HG03521 (cell line): ENCODE measurements around the gene THBS3.
"Not testable (repeated sequence)": the region's sequence is repeated elsewhere in the genome, so short reads cannot be mapped to it uniquely, and the experiment has no call there.

Source experiments
- ATAC-seq: cut with Tn5 transposase; IDR thresholded peaks from one replicate; pipeline ENCODE4 v1.9.1; 2021; ENCODE audit warnings: mild to moderate bottlenecking, moderate library complexity; ENCODE audit not compliant: unreplicated experiment

The THBS3 gene

GRCh38 chr1:155191904-155192303 lies 15.8 kb downstream of the THBS3 start:
- no peak for ATAC-seq

- ATAC-seq, result not testable (repeated sequence)
Observed at GRCh38 chr1:155189926-155190325, 17.8 kb downstream of the THBS3 start.

- no peak for ATAC-seq
Observed at GRCh38 chr1:155188268-155188667, 19.4 kb downstream of the THBS3 start.

GRCh38 chr1:155187456-155187891 lies 20.2 kb downstream of the THBS3 start:
- ATAC-seq, result no peak

GRCh38 chr1:155186794-155187455 lies 20.8 kb downstream of the THBS3 start:
- no peak for ATAC-seq

- ATAC-seq, result no peak
Observed at GRCh38 chr1:155186067-155186793, 21.5 kb downstream of the THBS3 start.

GRCh38 chr1:155185783-155186066 lies 22.0 kb downstream of the THBS3 start:
- ATAC-seq, result no peak

- ATAC-seq, result no peak
Observed at GRCh38 chr1:155184835-155185782, 22.6 kb downstream of the THBS3 start.

GRCh38 chr1:155184351-155184811 lies 23.3 kb downstream of the THBS3 start:
- no peak for ATAC-seq

- no peak for ATAC-seq
Observed at GRCh38 chr1:155183775-155184221, 23.9 kb downstream of the THBS3 start.

- no peak for ATAC-seq
Observed at GRCh38 chr1:155182052-155182550, 25.6 kb downstream of the THBS3 start.

GRCh38 chr1:155181371-155182051 lies 26.2 kb downstream of the THBS3 start:
- ATAC-seq, result no peak

- ATAC-seq, result no peak
Observed at GRCh38 chr1:155179112-155180031, 28.3 kb downstream of the THBS3 start.

GRCh38 chr1:155178441-155179111 lies 29.1 kb downstream of the THBS3 start:
- ATAC-seq, result no peak

GRCh38 chr1:155177918-155178281 lies 29.8 kb downstream of the THBS3 start:
- no peak for ATAC-seq

GRCh38 chr1:155177192-155177917 lies 30.3 kb downstream of the THBS3 start:
- ATAC-seq, result no peak

GRCh38 chr1:155176544-155177071 lies 31.1 kb downstream of the THBS3 start:
- no peak for ATAC-seq

- no peak for ATAC-seq
Observed at GRCh38 chr1:155175927-155176371, 31.7 kb downstream of the THBS3 start.
